CD4-positive, alpha-beta memory T cell (primary cell): ENCODE measurements around the gene PCDHB11. TPM values are rescaled to one million over a fixed set of nuclear protein-coding genes. Genes with fewer than 3 reads are reported as not detected.
"Not testable (repeated sequence)": the region's sequence is repeated elsewhere in the genome, so short reads cannot be mapped to it uniquely, and the experiment has no call there.

Experiments
- CTCF ChIA-PET: fragments of 350-600 bp; sonication (Branson Sonifier 250); formaldehyde crosslinking; loops from one replicate; lab custom pipeline; 2021; ENCODE audit warnings: inconsistent platforms; ENCODE audit not compliant: partially characterized antibody; lab: Charles Lee
- POLR2A ChIA-PET: fragments of 350-600 bp; sonication (Branson Sonifier 250); formaldehyde crosslinking; loops from one replicate; lab custom pipeline; 2021; ENCODE audit not compliant: partially characterized antibody; lab: Charles Lee
- DNase-seq, 5 donors: peaks; one replicate each; pipeline versions ENCODE4 v3.0.0 to v3.0.0-alpha.2; 2020 to 2022; ENCODE audit warnings: mixed read lengths in 1 of 5
- H3K27ac ChIP-seq: one replicate; pipeline ENCODE4 v1.7.0; 2013; ENCODE audit warnings: low read depth, low read length
- H3K27me3 ChIP-seq: 2 replicates; pipeline ENCODE4 v1.7.0; 2013; ENCODE audit warnings: mild to moderate bottlenecking, low read length, moderate library complexity; ENCODE audit not compliant: insufficient read depth
- H3K36me3 ChIP-seq: 2 replicates; pipeline ENCODE4 v1.7.0; 2013; ENCODE audit warnings: mild to moderate bottlenecking, low read length, moderate library complexity; ENCODE audit not compliant: insufficient read depth
- H3K4me1 ChIP-seq: 2 replicates; pipeline ENCODE4 v1.7.0; 2013; ENCODE audit warnings: mild to moderate bottlenecking, low read length, moderate library complexity; ENCODE audit not compliant: insufficient read depth
- H3K4me3 ChIP-seq, 2 donors: one replicate each; pipeline ENCODE4 v1.7.0; 2013; ENCODE audit warnings: low read length in 2 of 2, mild to moderate bottlenecking in 1 of 2
- H3K9me3 ChIP-seq, 2 donors: one replicate each; pipeline ENCODE4 v1.7.0; 2013; ENCODE audit warnings: low read length in 2 of 2, control low read depth in 1 of 2; ENCODE audit not compliant: control insufficient read depth in 1 of 2
- H3K27ac Mint-ChIP-seq, 7 donors: one replicate each; pipeline ENCODE4 v1.8.0; 2020 to 2021; ENCODE audit warnings: mixed read lengths in 7 of 7, mild to moderate bottlenecking in 6 of 7, inconsistent platforms in 3 of 7, moderate library complexity in 3 of 7
- H3K27me3 Mint-ChIP-seq, 2 donors: one replicate each; pipeline ENCODE4 v1.8.0; 2020 to 2021; ENCODE audit warnings: mixed read lengths in 2 of 2
- H3K36me3 Mint-ChIP-seq, 2 donors: one replicate each; pipeline ENCODE4 v1.8.0; 2020 to 2021; ENCODE audit warnings: mixed read lengths in 2 of 2, inconsistent platforms in 1 of 2, mild to moderate bottlenecking in 1 of 2
- H3K4me1 Mint-ChIP-seq, 4 donors: one replicate each; pipeline ENCODE4 v1.8.0; 2020 to 2021; ENCODE audit warnings: mixed read lengths in 4 of 4, mild to moderate bottlenecking in 1 of 4
- H3K4me3 Mint-ChIP-seq, 8 donors: one replicate each; pipeline ENCODE4 v1.8.0; 2020 to 2021; ENCODE audit warnings: mixed read lengths in 8 of 8, mild to moderate bottlenecking in 7 of 8, moderate library complexity in 6 of 8, inconsistent platforms in 3 of 8
- H3K9me3 Mint-ChIP-seq, 8 donors: one replicate each; pipeline ENCODE4 v1.8.0; 2020 to 2021; ENCODE audit warnings: mixed read lengths in 8 of 8, mild to moderate bottlenecking in 5 of 8, inconsistent platforms in 3 of 8, moderate library complexity in 1 of 8
- intact Hi-C: fragments of 100-400 bp; cut with micrococcal nuclease; formaldehyde crosslinking; loops from one replicate; pipeline ENCODE4 v1.15.1; 2023
- polyA plus RNA-seq, 2 donors: library from polyadenylated mRNA; unstranded; fragments of 300-500 nt; fragmentation: Illumina TruSeq; gene quantifications; one replicate each; pipeline ENCODE4 v1.2.3, GENCODE V29; 2021
- total RNA-seq, 2 experiments: library from RNA; stranded (reverse); gene quantifications; one replicate each; pipeline ENCODE4 v1.2.3, GENCODE V29; 2021

The PCDHB11 gene
- total RNA-seq (not detected), polyA plus RNA-seq (not detected)

DNA sequence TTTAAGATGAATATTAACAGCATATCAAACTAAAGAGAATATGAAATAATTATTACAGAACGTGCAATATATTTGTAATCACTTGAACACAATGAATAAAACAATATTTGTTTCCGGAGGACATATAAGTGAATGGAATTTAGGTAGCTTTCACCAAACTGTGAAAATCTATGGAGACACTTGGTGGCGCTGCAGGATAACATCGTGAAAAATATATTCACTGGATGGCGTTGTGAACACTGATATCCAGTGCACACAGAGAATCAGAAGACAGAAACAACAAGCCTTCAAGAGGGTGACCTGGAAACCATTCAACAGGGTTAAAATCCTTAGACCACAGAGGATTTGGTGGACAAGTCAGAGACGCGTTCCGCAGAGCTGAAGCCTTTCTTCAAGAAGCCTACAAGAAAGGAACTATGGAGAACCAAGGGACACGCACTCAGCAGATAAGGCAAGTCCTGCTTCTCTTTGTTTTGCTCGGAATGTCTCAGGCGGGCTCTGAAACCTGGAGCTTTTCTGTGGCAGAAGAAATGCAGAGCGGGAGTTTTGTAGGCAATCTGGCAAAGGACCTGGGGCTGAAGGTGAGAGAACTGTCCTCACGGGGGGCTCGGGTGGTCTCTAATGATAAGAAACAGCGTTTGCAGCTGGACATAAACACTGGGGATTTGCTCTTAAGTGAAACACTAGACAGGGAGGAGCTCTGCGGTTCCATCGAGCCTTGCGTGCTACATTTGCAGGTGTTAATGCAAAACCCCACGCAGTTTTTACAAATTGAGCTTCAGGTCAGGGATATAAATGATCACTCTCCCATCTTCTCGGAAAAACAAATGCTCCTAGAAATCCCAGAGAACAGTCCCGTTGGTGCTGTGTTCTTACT lies at the start of gene PCDHB11:
Gene PCDHB11, plus strand, starts transcription at position 269 of the 877 bp plus-strand sequence. Its CDS starts 148 bp downstream, at position 417.
- H3K9me3 ChIP-seq: no peaks in the 10 kb centered on the region
- DNase-seq: no peak
- H3K36me3 ChIP-seq: no peaks in the 10 kb centered on the region
- no peaks in the 10 kb centered on the region for H3K27me3 ChIP-seq
- no peak within 1 kb of the TSS for H3K4me3 ChIP-seq
- H3K4me1 ChIP-seq: no peaks in the 10 kb centered on the region
- Mint-ChIP-seq H3K27ac (no peak within 1 kb of the TSS), H3K4me3 (peak within 1 kb of the TSS in 2 of 8 donors; percentile 9 to 31), H3K9me3 (peaks cover 7 to 70% (median 57%) of the 10 kb centered on the region in 8 donors), H3K36me3 (peaks cover 0 to 3% of the 10 kb centered on the region in 2 donors), H3K4me1 (peaks cover 0 to 5% (median 0%) of the 10 kb centered on the region in 4 donors), H3K27me3 (peaks cover 18 to 23% of the 10 kb centered on the region in 2 donors)
- ChIA-PET POLR2A (no interaction called here), CTCF (interaction anchor here (0.9 to 1.1 kb wide), 2 partner anchors 12 to 357 kb away, joined by 3 to 5 read pairs; partner anchors contain the start of gene PCDHB9)
- H3K27ac ChIP-seq: no peak within 1 kb of the TSS
- intact Hi-C loops: no loop called here

GRCh38 chr5:141149812-141150211 lies 49.6 kb upstream of the PCDHB11 start, which contains the start of gene PCDHB6:
PCDHB6 (plus strand) TSS chr5:141150057; CDS start chr5:141150258, 201 bp downstream.
- intact Hi-C loops: no loop called here
- Histone ChIP-seq H3K9me3 (no peaks in the 10 kb centered on the region), H3K4me3 (no peak within 1 kb of the TSS), H3K27me3 (no peaks in the 10 kb centered on the region), H3K27ac (no peak within 1 kb of the TSS), H3K4me1 (no peaks in the 10 kb centered on the region), H3K36me3 (no peaks in the 10 kb centered on the region)
- peaks cover 0 to 39% (median 27%) of the 10 kb centered on the region in 8 donors for H3K9me3 Mint-ChIP-seq
- H3K27ac Mint-ChIP-seq: no peak within 1 kb of the TSS
- H3K4me1 Mint-ChIP-seq: peaks cover 0 to 6% (median 4%) of the 10 kb centered on the region in 4 donors
- peaks cover 15 to 26% of the 10 kb centered on the region in 2 donors for H3K27me3 Mint-ChIP-seq
- ChIA-PET CTCF (no interaction called here), POLR2A (no interaction called here)
- no peak for DNase-seq
- peak within 1 kb of the TSS in 7 of 8 donors; percentile 26 to 75 (median 56) for H3K4me3 Mint-ChIP-seq
- H3K36me3 Mint-ChIP-seq: peaks cover 0 to 8% of the 10 kb centered on the region in 2 donors

DNA sequence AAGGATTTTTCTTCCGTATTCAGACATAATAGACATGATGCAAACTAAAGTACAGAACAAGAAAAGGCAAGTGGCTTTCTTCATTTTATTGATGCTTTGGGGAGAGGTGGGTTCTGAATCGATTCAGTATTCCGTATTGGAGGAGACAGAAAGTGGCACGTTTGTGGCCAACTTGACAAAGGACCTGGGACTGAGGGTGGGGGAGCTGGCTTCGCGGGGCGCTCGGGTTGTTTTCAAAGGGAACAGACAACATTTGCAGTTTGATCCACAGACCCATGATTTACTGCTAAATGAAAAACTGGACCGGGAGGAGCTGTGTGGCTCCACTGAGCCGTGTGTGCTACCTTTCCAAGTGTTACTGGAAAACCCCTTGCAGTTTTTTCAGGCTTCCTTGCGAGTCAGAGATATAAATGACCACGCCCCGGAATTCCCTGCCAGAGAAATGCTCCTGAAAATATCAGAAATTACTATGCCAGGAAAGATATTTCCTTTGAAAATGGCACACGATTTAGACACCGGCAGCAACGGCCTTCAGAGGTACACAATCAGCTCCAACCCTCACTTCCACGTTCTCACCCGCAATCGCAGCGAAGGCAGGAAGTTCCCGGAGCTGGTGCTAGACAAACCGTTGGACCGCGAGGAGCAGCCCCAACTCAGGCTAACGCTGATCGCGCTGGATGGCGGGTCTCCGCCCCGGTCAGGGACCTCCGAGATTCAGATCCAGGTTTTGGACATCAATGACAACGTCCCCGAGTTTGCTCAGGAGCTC lies 49.0 kb upstream of the PCDHB11 start:
- POLR2A ChIA-PET: no interaction called here

GRCh38 chr5:141150993-141151325 lies 48.5 kb upstream of the PCDHB11 start:
- CTCF ChIA-PET: no interaction called here

More for the DNA sequence above, 49.0 kb upstream of the PCDHB11 start:
- no peak overlapping the region for H3K27ac ChIP-seq
- Mint-ChIP-seq H3K27ac (no peak overlapping the region), H3K4me1 (peaks cover 0 to 6% (median 4%) of the 10 kb centered on the region in 4 donors), H3K36me3 (peaks cover 0 to 8% of the 10 kb centered on the region in 2 donors), H3K27me3 (peaks cover 19 to 25% of the 10 kb centered on the region in 2 donors), H3K9me3 (peaks cover 0 to 41% (median 28%) of the 10 kb centered on the region in 8 donors), H3K4me3 (peak overlapping the region in 5 of 8 donors; percentile 26 to 75 (median 72))
- no peaks in the 10 kb centered on the region for H3K4me1 ChIP-seq
- H3K4me3 ChIP-seq: no peak overlapping the region
- no peaks in the 10 kb centered on the region for H3K27me3 ChIP-seq
- intact Hi-C loops: no loop called here
- no peaks in the 10 kb centered on the region for H3K9me3 ChIP-seq
- CTCF ChIA-PET: no interaction called here
- H3K36me3 ChIP-seq: no peaks in the 10 kb centered on the region
- DNase-seq: no peak

GRCh38 chr5:141151632-141152031 lies 47.8 kb upstream of the PCDHB11 start:
- H3K4me3 ChIP-seq, POLR2A ChIA-PET, DNase-seq, H3K36me3 ChIP-seq, H3K27me3 ChIP-seq, H3K36me3 Mint-ChIP-seq, H3K27ac ChIP-seq, CTCF ChIA-PET, H3K4me1 Mint-ChIP-seq, H3K4me1 ChIP-seq, H3K27ac Mint-ChIP-seq, H3K4me3 Mint-ChIP-seq, intact Hi-C loops, H3K9me3 ChIP-seq: not testable (repeated sequence)
- Mint-ChIP-seq H3K27me3 (peaks cover 23 to 30% of the 10 kb centered on the region in 2 donors), H3K9me3 (peaks cover 0 to 52% (median 37%) of the 10 kb centered on the region in 8 donors)

More at GRCh38 chr5:141150993-141151325, 48.5 kb upstream of the PCDHB11 start:
- no peaks in the 10 kb centered on the region for H3K27me3 ChIP-seq
- H3K4me3 ChIP-seq: no peak overlapping the region
- DNase-seq: no peak
- intact Hi-C loops: no loop called here
- no peaks in the 10 kb centered on the region for H3K9me3 ChIP-seq
- Mint-ChIP-seq H3K27ac (no peak overlapping the region), H3K9me3 (peaks cover 0 to 46% (median 32%) of the 10 kb centered on the region in 8 donors), H3K4me1 (peaks cover 0 to 6% (median 4%) of the 10 kb centered on the region in 4 donors), H3K4me3 (no peak overlapping the region), H3K36me3 (peaks cover 0 to 8% of the 10 kb centered on the region in 2 donors), H3K27me3 (peaks cover 21 to 27% of the 10 kb centered on the region in 2 donors)
- POLR2A ChIA-PET: no interaction called here
- no peaks in the 10 kb centered on the region for H3K36me3 ChIP-seq
- no peaks in the 10 kb centered on the region for H3K4me1 ChIP-seq
- no peak overlapping the region for H3K27ac ChIP-seq

DNA sequence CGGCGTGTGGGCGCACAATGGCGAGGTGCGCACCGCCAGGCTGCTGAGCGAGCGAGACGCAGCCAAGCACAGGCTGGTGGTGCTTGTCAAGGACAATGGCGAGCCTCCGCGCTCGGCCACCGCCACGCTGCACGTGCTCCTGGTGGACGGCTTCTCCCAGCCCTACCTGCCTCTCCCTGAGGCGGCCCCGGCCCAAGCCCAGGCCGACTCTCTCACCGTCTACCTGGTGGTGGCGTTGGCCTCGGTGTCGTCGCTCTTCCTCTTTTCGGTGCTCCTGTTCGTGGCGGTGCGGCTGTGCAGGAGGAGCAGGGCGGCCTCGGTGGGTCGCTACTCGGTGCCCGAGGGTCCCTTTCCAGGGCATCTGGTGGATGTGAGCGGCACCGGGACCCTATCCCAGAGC lies 47.3 kb upstream of the PCDHB11 start:
- DNase-seq, H3K36me3 ChIP-seq, H3K27ac ChIP-seq, H3K4me3 ChIP-seq, CTCF ChIA-PET, H3K4me1 ChIP-seq, POLR2A ChIA-PET, H3K4me3 Mint-ChIP-seq, H3K27me3 ChIP-seq, H3K9me3 ChIP-seq, H3K4me1 Mint-ChIP-seq, intact Hi-C loops, H3K36me3 Mint-ChIP-seq, H3K27ac Mint-ChIP-seq: not testable (repeated sequence)
- Mint-ChIP-seq H3K27me3 (peaks cover 28 to 31% of the 10 kb centered on the region in 2 donors), H3K9me3 (peaks cover 0 to 56% (median 41%) of the 10 kb centered on the region in 8 donors)
